Fibroblast of upper back skin (primary cell): ENCODE measurements around the gene KRT10.

Source experiments
- DNase-seq: peaks from one replicate; pipeline ENCODE4 v3.0.0-alpha.2; 2013

KRT10 gene

GRCh38 chr17:40801157-40801556, 21.3 kb downstream of the KRT10 start:
- DNase-seq: no peak

- DNase-seq: no peak
These were observed 22.0 kb downstream of the KRT10 start for GRCh38 chr17:40800381-40800780.

- DNase-seq: no peak
These were observed 22.6 kb downstream of the KRT10 start, which contains the start of gene KRT28 for GRCh38 chr17:40799859-40800258. Gene KRT28 (minus strand): TSS chr17:40799959. CDS start chr17:40799893, 66 bp downstream.

GRCh38 chr17:40796846-40797245, 25.6 kb downstream of the KRT10 start:
- DNase-seq: no peak

- no peak for DNase-seq
These were observed 27.3 kb downstream of the KRT10 start for GRCh38 chr17:40795019-40795667.

- no peak for DNase-seq
These were observed 27.9 kb downstream of the KRT10 start for GRCh38 chr17:40794466-40794865.

GRCh38 chr17:40793832-40794231, 28.6 kb downstream of the KRT10 start:
- no peak for DNase-seq

GRCh38 chr17:40791787-40792436, 30.5 kb downstream of the KRT10 start:
- DNase-seq: peak; percentile 50

- DNase-seq: peak; percentile 17
These were observed 31.3 kb downstream of the KRT10 start for GRCh38 chr17:40791111-40791510.

- no peak for DNase-seq
These were observed 40.0 kb downstream of the KRT10 start, which contains the start of gene KRT27 for GRCh38 chr17:40782450-40782849. Gene KRT27 (minus strand): TSS chr17:40782550. CDS start chr17:40782493, 57 bp downstream.

- no peak for DNase-seq
These were observed 43.1 kb downstream of the KRT10 start for GRCh38 chr17:40779181-40779909.

GRCh38 chr17:40778461-40778860, 44.0 kb downstream of the KRT10 start:
- no peak for DNase-seq

GRCh38 chr17:40777971-40778370, 44.4 kb downstream of the KRT10 start:
- DNase-seq: no peak

GRCh38 chr17:40777459-40777858, 45.0 kb downstream of the KRT10 start:
- no peak for DNase-seq

GRCh38 chr17:40775945-40776344, 46.5 kb downstream of the KRT10 start:
- no peak for DNase-seq

- no peak for DNase-seq
These were observed 50.3 kb downstream of the KRT10 start, which contains the start of gene KRT26 for GRCh38 chr17:40772101-40772500. Gene KRT26 (minus strand): TSS chr17:40772201. CDS start chr17:40772113, 88 bp downstream.
